Neural cell (in vitro differentiated cells): Measurements from ENCODE around the gene TREM1. TPM values are rescaled to one million over a fixed set of nuclear protein-coding genes. Genes with fewer than 3 reads are reported as not detected.

Source experiments
- H2AFZ ChIP-seq: fragments of 200-600, 300-800 bp; sonication (generic), shearing (Covaris generic); 2 replicates; pipeline ENCODE4 v1.6.0; 2014; ENCODE audit warnings: low read depth, mild to moderate bottlenecking, antibody characterized with exemption, low read length, moderate library complexity
- H3F3A ChIP-seq: fragments of 200-600 bp; shearing (Covaris generic); 2 replicates; pipeline ENCODE4 v1.6.1; 2016; ENCODE audit warnings: mild to moderate bottlenecking, moderate library complexity, mixed read lengths, antibody characterized with exemption, low read length; ENCODE audit not compliant: insufficient read depth, poor library complexity, severe bottlenecking
- H3K27ac ChIP-seq: fragments of 200-600, 300-800 bp; sonication (generic), shearing (Covaris generic); 2 replicates; pipeline ENCODE4 v1.5.1; 2014; ENCODE audit warnings: mild to moderate bottlenecking, low read length, moderate library complexity
- H3K27me3 ChIP-seq: fragments of 300-800, 200-600 bp; sonication (generic), shearing (Covaris generic); 2 replicates; pipeline ENCODE4 v1.6.0; 2014; ENCODE audit warnings: mild to moderate bottlenecking, low read depth, low read length, moderate library complexity; ENCODE audit not compliant: insufficient read depth
- H3K36me3 ChIP-seq: fragments of 300-800, 200-600 bp; sonication (generic), shearing (Covaris generic); 2 replicates; pipeline ENCODE4 v1.5.1; 2014; ENCODE audit warnings: mild to moderate bottlenecking, antibody characterized with exemption, low read length, moderate library complexity; ENCODE audit not compliant: insufficient read depth
- H3K4me2 ChIP-seq: fragments of 300-800, 200-600 bp; sonication (generic), shearing (Covaris generic); 2 replicates; pipeline ENCODE4 v1.6.0; 2014; ENCODE audit warnings: mild to moderate bottlenecking, low read length
- H3K4me3 ChIP-seq: fragments of 300-800, 200-600 bp; sonication (generic), shearing (Covaris generic); 2 replicates; pipeline ENCODE4 v1.5.1; 2014; ENCODE audit warnings: mild to moderate bottlenecking, low read length, moderate library complexity
- H3K79me2 ChIP-seq: fragments of 200-600 bp; shearing (Covaris generic); replicated peaks from 2 replicates; pipeline ENCODE4 v1.6.0; 2014; ENCODE audit warnings: mild to moderate bottlenecking, low read length, moderate library complexity; ENCODE audit not compliant: insufficient read depth
- H3K9ac ChIP-seq: fragments of 300-800, 200-600 bp; sonication (generic), shearing (Covaris generic); 2 replicates; pipeline ENCODE4 v1.6.1; 2016; ENCODE audit warnings: mild to moderate bottlenecking, low read length, mixed read lengths
- H3K9me2 ChIP-seq: fragments of 200-600 bp; shearing (Covaris generic); 2 replicates; pipeline ENCODE4 v1.6.1; 2016; ENCODE audit warnings: mild to moderate bottlenecking, low read length, mixed read lengths; ENCODE audit not compliant: insufficient read depth
- H3K9me3 ChIP-seq: fragments of 200-600, 300-800 bp; sonication (generic), shearing (Covaris generic); 2 replicates; pipeline ENCODE4 v1.6.1; 2016; ENCODE audit warnings: mild to moderate bottlenecking, mixed run types, low read length, moderate library complexity, mixed read lengths
- H4K20me1 ChIP-seq: fragments of 200-600 bp; shearing (Covaris generic); 2 replicates; pipeline ENCODE4 v1.6.1; 2016; ENCODE audit warnings: mild to moderate bottlenecking, mixed run types; ENCODE audit not compliant: insufficient read depth
- EP300 ChIP-seq: fragments of 450-650 bp; conservative IDR thresholded peaks from 2 replicates; pipeline ENCODE4 v1.6.1; 2014; ENCODE audit warnings: antibody characterized with exemption, mild to moderate bottlenecking, moderate library complexity; ENCODE audit not compliant: poor library complexity, severe bottlenecking
- EZH2 ChIP-seq: fragments of 200-600, 300-800 bp; shearing (Covaris generic), sonication (generic); IDR thresholded peaks from 2 replicates; pipeline ENCODE4 v1.6.1; 2014; ENCODE audit warnings: antibody characterized with exemption, low read length, borderline replicate concordance, mild to moderate bottlenecking; ENCODE audit not compliant: insufficient read depth, poor library complexity, severe bottlenecking
- MXI1 ChIP-seq: fragments of 450-650 bp; conservative IDR thresholded peaks from 2 replicates; pipeline ENCODE4 v1.6.1; 2014; ENCODE audit warnings: antibody characterized with exemption, mild to moderate bottlenecking; ENCODE audit not compliant: poor library complexity, severe bottlenecking
- POLR2AphosphoS5 ChIP-seq: IDR thresholded peaks from 2 replicates; pipeline ENCODE4 v1.6.1; 2012
- RAD21 ChIP-seq: fragments of 450-650 bp; conservative IDR thresholded peaks from 2 replicates; pipeline ENCODE4 v1.6.1; 2014; ENCODE audit warnings: antibody characterized with exemption, mild to moderate bottlenecking, moderate library complexity
- SMC3 ChIP-seq: fragments of 450-650 bp; conservative IDR thresholded peaks from 2 replicates; pipeline ENCODE4 v1.6.1; 2014; ENCODE audit warnings: antibody characterized with exemption, mild to moderate bottlenecking, moderate library complexity; ENCODE audit not compliant: poor library complexity
- TAF1 ChIP-seq: IDR thresholded peaks from 2 replicates; pipeline ENCODE4 v1.6.1; 2012; ENCODE audit warnings: low read depth
- polyA plus RNA-seq: library from polyadenylated mRNA; depleted of rRNA; stranded (reverse); fragments of >200 nt; gene quantifications from 2 replicates; pipeline ENCODE4 v1.2.3, GENCODE V29; 2014
- TF ChIP-seq, protein P1 (sequence below): IDR thresholded peaks from 2 replicates; pipeline ENCODE4 v1.6.1; 2012; ENCODE audit warnings: borderline replicate concordance
- TF ChIP-seq, protein P2 (sequence below): fragments of 450-650 bp; IDR thresholded peaks from 2 replicates; pipeline ENCODE4 v1.5.1; 2014; ENCODE audit warnings: antibody characterized with exemption, mild to moderate bottlenecking, moderate library complexity; ENCODE audit not compliant: poor library complexity, severe bottlenecking

The TREM1 gene
- polyA plus RNA-seq, 1 donor from 2014 or later, result not detected

DNA sequence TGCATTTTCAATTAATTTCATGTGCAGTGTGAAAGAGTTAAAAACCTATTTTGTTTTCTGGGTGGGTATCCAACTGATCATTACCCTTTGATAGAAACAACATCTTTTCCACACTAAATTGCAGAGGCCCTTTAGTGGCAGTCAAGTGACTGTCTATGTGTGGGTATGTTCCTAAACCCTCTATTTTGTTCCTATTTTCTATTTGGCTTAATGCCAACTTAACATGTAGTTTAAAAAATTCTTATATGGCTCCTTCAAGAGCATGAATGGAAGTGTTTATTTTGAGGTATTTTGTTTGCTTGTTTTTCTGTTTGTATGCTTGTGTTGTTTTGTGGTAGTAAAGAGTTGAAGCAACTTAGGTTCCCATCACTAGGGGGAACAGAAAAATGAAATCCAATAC is 19.9 kb downstream of the TREM1 start:
- H3K9me3 ChIP-seq, result no peaks in the 10 kb centered on the region
- H3F3A ChIP-seq, result no peaks in the 10 kb centered on the region
- H2AFZ ChIP-seq, result no peak overlapping the region
- no peak overlapping the region for H3K4me2 ChIP-seq
- no peaks in the 10 kb centered on the region for H3K79me2 ChIP-seq
- no peak for TF ChIP-seq POLR2AphosphoS5
- TF ChIP-seq RAD21, result no peak
- TF ChIP-seq, protein P1, sequence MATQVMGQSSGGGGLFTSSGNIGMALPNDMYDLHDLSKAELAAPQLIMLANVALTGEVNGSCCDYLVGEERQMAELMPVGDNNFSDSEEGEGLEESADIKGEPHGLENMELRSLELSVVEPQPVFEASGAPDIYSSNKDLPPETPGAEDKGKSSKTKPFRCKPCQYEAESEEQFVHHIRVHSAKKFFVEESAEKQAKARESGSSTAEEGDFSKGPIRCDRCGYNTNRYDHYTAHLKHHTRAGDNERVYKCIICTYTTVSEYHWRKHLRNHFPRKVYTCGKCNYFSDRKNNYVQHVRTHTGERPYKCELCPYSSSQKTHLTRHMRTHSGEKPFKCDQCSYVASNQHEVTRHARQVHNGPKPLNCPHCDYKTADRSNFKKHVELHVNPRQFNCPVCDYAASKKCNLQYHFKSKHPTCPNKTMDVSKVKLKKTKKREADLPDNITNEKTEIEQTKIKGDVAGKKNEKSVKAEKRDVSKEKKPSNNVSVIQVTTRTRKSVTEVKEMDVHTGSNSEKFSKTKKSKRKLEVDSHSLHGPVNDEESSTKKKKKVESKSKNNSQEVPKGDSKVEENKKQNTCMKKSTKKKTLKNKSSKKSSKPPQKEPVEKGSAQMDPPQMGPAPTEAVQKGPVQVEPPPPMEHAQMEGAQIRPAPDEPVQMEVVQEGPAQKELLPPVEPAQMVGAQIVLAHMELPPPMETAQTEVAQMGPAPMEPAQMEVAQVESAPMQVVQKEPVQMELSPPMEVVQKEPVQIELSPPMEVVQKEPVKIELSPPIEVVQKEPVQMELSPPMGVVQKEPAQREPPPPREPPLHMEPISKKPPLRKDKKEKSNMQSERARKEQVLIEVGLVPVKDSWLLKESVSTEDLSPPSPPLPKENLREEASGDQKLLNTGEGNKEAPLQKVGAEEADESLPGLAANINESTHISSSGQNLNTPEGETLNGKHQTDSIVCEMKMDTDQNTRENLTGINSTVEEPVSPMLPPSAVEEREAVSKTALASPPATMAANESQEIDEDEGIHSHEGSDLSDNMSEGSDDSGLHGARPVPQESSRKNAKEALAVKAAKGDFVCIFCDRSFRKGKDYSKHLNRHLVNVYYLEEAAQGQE, result no peak
- TF ChIP-seq EP300, result no peak
- TF ChIP-seq MXI1, result no peak
- TF ChIP-seq EZH2, result no peak
- TF ChIP-seq SMC3, result no peak
- TF ChIP-seq TAF1, result no peak
- TF ChIP-seq, protein P2, sequence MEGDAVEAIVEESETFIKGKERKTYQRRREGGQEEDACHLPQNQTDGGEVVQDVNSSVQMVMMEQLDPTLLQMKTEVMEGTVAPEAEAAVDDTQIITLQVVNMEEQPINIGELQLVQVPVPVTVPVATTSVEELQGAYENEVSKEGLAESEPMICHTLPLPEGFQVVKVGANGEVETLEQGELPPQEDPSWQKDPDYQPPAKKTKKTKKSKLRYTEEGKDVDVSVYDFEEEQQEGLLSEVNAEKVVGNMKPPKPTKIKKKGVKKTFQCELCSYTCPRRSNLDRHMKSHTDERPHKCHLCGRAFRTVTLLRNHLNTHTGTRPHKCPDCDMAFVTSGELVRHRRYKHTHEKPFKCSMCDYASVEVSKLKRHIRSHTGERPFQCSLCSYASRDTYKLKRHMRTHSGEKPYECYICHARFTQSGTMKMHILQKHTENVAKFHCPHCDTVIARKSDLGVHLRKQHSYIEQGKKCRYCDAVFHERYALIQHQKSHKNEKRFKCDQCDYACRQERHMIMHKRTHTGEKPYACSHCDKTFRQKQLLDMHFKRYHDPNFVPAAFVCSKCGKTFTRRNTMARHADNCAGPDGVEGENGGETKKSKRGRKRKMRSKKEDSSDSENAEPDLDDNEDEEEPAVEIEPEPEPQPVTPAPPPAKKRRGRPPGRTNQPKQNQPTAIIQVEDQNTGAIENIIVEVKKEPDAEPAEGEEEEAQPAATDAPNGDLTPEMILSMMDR, result no peak
- no peak overlapping the region for H3K9ac ChIP-seq
- no peak overlapping the region for H3K4me3 ChIP-seq
- H3K9me2 ChIP-seq, result no peaks in the 10 kb centered on the region
- H3K36me3 ChIP-seq, result no peaks in the 10 kb centered on the region
- H3K27ac ChIP-seq, result no peak overlapping the region
- H4K20me1 ChIP-seq, result no peaks in the 10 kb centered on the region
- no peaks in the 10 kb centered on the region for H3K27me3 ChIP-seq

DNA sequence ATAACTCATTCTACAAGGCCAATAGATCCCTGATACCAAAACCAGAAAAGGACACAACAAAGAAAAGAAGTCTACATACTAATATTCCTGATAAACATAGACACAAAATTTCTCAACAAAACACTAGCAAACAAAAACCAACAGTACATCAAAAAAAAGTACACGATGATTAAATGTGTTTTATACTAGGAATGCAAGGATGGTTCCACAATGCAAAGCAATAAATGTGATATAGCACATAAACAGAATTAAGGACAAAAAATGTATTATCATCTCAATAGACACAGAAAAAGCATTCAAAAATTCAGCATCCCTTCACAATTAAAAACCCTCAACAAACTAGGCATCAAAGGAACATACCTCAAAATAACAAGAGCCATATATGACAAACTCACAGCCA is 23.2 kb downstream of the TREM1 start:
- Histone ChIP-seq H3K9me2 (no peaks in the 10 kb centered on the region), H3K4me2 (no peak overlapping the region), H3K4me3 (no peak overlapping the region), H3K27me3 (no peaks in the 10 kb centered on the region), H3K79me2 (no peaks in the 10 kb centered on the region), H3K36me3 (no peaks in the 10 kb centered on the region), H4K20me1 (no peaks in the 10 kb centered on the region), H3K9ac (no peak overlapping the region), H3K9me3 (no peaks in the 10 kb centered on the region), H3F3A (no peaks in the 10 kb centered on the region), H3K27ac (no peak overlapping the region), H2AFZ (no peak overlapping the region)
- TF ChIP-seq MXI1 (no peak), POLR2AphosphoS5 (no peak)

DNA sequence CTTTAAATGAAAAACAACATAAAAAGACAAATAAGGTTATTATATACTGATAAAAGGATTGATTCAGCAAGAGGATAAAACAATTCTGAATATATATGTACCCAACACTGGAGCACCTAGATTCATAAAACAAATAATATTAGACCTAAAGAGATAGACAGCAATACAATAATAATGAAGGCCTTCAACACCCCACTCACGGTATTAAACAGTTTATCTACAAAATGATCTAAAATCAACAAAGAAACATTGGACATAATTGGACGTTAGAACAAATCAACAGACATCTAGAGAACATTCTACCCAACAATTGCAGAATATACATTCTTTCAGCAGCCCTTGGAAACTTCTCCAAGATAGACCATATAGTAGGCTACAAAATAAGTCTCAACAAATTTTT is 24.1 kb downstream of the TREM1 start:
- no peaks in the 10 kb centered on the region for H3F3A ChIP-seq
- H3K4me2 ChIP-seq, result no peak overlapping the region
- no peak overlapping the region for H3K9ac ChIP-seq
- no peaks in the 10 kb centered on the region for H4K20me1 ChIP-seq
- no peaks in the 10 kb centered on the region for H3K9me2 ChIP-seq
- no peak overlapping the region for H2AFZ ChIP-seq
- no peak overlapping the region for H3K4me3 ChIP-seq
- no peak overlapping the region for H3K27ac ChIP-seq
- H3K36me3 ChIP-seq, result no peaks in the 10 kb centered on the region
- H3K27me3 ChIP-seq, result no peaks in the 10 kb centered on the region
- TF ChIP-seq EZH2 (no peak), MXI1 (no peak), EP300 (no peak), RAD21 (no peak), SMC3 (no peak), TAF1 (no peak), POLR2AphosphoS5 (no peak)
- TF ChIP-seq, protein P2, result no peak
- TF ChIP-seq, protein P1, result no peak
- no peaks in the 10 kb centered on the region for H3K79me2 ChIP-seq
- H3K9me3 ChIP-seq, result no peaks in the 10 kb centered on the region
